IMR-90 (cell line): Measurements from ENCODE around the gene RTN1. TPM values are rescaled to one million over a fixed set of nuclear protein-coding genes. Genes with fewer than 3 reads are reported as not detected.

Experiments
- ATAC-seq: fragments of 200-7000 bp; cut with Tn5 transposase; 2 replicates; pipeline ENCODE4 v1.9.1; 2020; ENCODE audit warnings: low read depth, mild to moderate bottlenecking, moderate library complexity
- BruUV-seq: library from RNA; stranded (reverse); fragments of 400-500 nt; replicated peaks from 2 replicates; lab custom pipeline; 2021; lab: Mats Ljungman, UMichigan
- CTCF ChIA-PET: fragments of 300-600 bp; formaldehyde crosslinking; extraction: SDS; loops from one replicate; lab custom pipeline; 2021; ENCODE audit warnings: antibody characterized with exemption; lab: Yijun Ruan, JAX
- POLR2A ChIA-PET: fragments of 300-600 bp; sonication (Branson Sonifier 250); formaldehyde crosslinking; loops from one replicate; lab custom pipeline; 2022; ENCODE audit warnings: antibody characterized with exemption; ENCODE audit not compliant: unreplicated experiment; lab: Charles Lee
- DNase-seq: peaks from one replicate; pipeline ENCODE4 v3.0.0; 2013
- H2AFZ ChIP-seq: replicated peaks from 2 replicates; pipeline ENCODE3; 2013; ENCODE audit warnings: low read length, mild to moderate bottlenecking; ENCODE audit not compliant: poor library complexity
- H2AK5ac ChIP-seq: 2 replicates; pipeline ENCODE4 v1.6.1; 2013; ENCODE audit warnings: low read depth, low read length, inconsistent platforms
- H2AK9ac ChIP-seq: replicated peaks from 2 replicates; pipeline ENCODE3; 2013; ENCODE audit warnings: mild to moderate bottlenecking, low read depth, low read length, moderate library complexity; ENCODE audit not compliant: poor library complexity
- H2BK120ac ChIP-seq: 2 replicates; pipeline ENCODE4 v1.6.1; 2013; ENCODE audit warnings: low read depth, low read length, inconsistent platforms
- H2BK15ac ChIP-seq: 3 replicates; pipeline ENCODE4 v1.6.1; 2013; ENCODE audit warnings: low read depth, low read length, inconsistent platforms
- H2BK20ac ChIP-seq: 2 replicates; pipeline ENCODE4 v1.6.1; 2013; ENCODE audit warnings: low read depth, mild to moderate bottlenecking, inconsistent platforms, low read length, moderate library complexity
- H2BK5ac ChIP-seq: 2 replicates; pipeline ENCODE4 v1.6.1; 2013; ENCODE audit warnings: mild to moderate bottlenecking, low read depth, low read length, inconsistent platforms; ENCODE audit not compliant: poor library complexity, severe bottlenecking
- H3K14ac ChIP-seq: replicated peaks from 2 replicates; pipeline ENCODE4 v1.6.1; 2013; ENCODE audit warnings: low read depth, low read length, inconsistent platforms
- H3K18ac ChIP-seq: 2 replicates; pipeline ENCODE4 v1.6.1; 2013; ENCODE audit warnings: low read depth, low read length, control low read depth
- H3K23ac ChIP-seq: 2 replicates; pipeline ENCODE4 v1.6.1; 2013; ENCODE audit warnings: low read depth, low read length, inconsistent platforms
- H3K27ac ChIP-seq: 2 replicates; pipeline ENCODE4 v1.5.1; 2013; ENCODE audit warnings: mild to moderate bottlenecking, control low read depth, low read length; ENCODE audit not compliant: insufficient read depth
- H3K27me3 ChIP-seq: 2 replicates; pipeline ENCODE4 v1.6.1; 2013; ENCODE audit warnings: low read length; ENCODE audit not compliant: control insufficient read depth, insufficient read depth
- H3K36me3 ChIP-seq: 2 replicates; pipeline ENCODE4 v1.6.1; 2013; ENCODE audit warnings: low read length, mixed read lengths; ENCODE audit not compliant: control insufficient read depth, insufficient read depth
- H3K4ac ChIP-seq: 2 replicates; pipeline ENCODE4 v1.6.1; 2013; ENCODE audit warnings: low read depth, low read length, inconsistent platforms
- H3K4me1 ChIP-seq: 2 replicates; pipeline ENCODE4 v1.6.1; 2013; ENCODE audit warnings: low read length, mixed read lengths; ENCODE audit not compliant: control insufficient read depth, insufficient read depth
- H3K4me2 ChIP-seq: 2 replicates; pipeline ENCODE4 v1.6.1; 2013; ENCODE audit warnings: low read depth, mild to moderate bottlenecking, control low read depth, low read length, moderate library complexity
- H3K4me3 ChIP-seq: 2 replicates; pipeline ENCODE4 v1.5.1; 2013; ENCODE audit warnings: low read depth, mild to moderate bottlenecking, control low read depth, low read length, moderate library complexity; ENCODE audit not compliant: insufficient read depth
- H3K56ac ChIP-seq: 2 replicates; pipeline ENCODE4 v1.6.1; 2013; ENCODE audit warnings: low read length, inconsistent platforms; ENCODE audit not compliant: insufficient read depth; ENCODE audit errors: extremely low read depth
- H3K79me1 ChIP-seq, 2 experiments: 2 replicates each; pipeline ENCODE4 v1.6.1; 2013; ENCODE audit warnings: low read length in 2 of 2, inconsistent platforms in 1 of 2, low read depth in 1 of 2
- H3K9ac ChIP-seq: 2 replicates; pipeline ENCODE4 v1.6.1; 2013; ENCODE audit warnings: low read depth, low read length, control low read depth
- H3K9me1 ChIP-seq: 2 replicates; pipeline ENCODE4 v1.6.1; 2013; ENCODE audit warnings: low read length, inconsistent platforms; ENCODE audit not compliant: insufficient read depth
- H3K9me3 ChIP-seq: 2 replicates; pipeline ENCODE4 v1.6.1; 2013; ENCODE audit warnings: low read length; ENCODE audit not compliant: control insufficient read depth, insufficient read depth
- H4K20me1 ChIP-seq: 2 replicates; pipeline ENCODE4 v1.6.1; 2013; ENCODE audit warnings: low read length, inconsistent platforms; ENCODE audit not compliant: insufficient read depth
- H4K5ac ChIP-seq: 2 replicates; pipeline ENCODE4 v1.6.1; 2013; ENCODE audit warnings: mild to moderate bottlenecking, low read depth, low read length, control low read depth
- H4K8ac ChIP-seq, 2 experiments: 2 replicates each; pipeline ENCODE4 v1.6.1; 2013; ENCODE audit warnings: low read depth in 2 of 2, low read length in 2 of 2, control low read depth in 1 of 2, inconsistent platforms in 1 of 2
- H4K91ac ChIP-seq: 2 replicates; pipeline ENCODE4 v1.6.1; 2013; ENCODE audit warnings: low read depth, low read length, inconsistent platforms; ENCODE audit not compliant: insufficient read depth
- BHLHE40 ChIP-seq: fragments of 150-350 bp; IDR thresholded peaks from 2 replicates; pipeline ENCODE4 v1.6.1; 2016; ENCODE audit warnings: mild to moderate bottlenecking, low read depth, low read length
- CEBPB ChIP-seq: IDR thresholded peaks from 2 replicates; pipeline ENCODE4 v1.6.1; 2012; ENCODE audit warnings: low read depth, low read length, improper control_type of control experiment
- CHD1 ChIP-seq: IDR thresholded peaks from 2 replicates; pipeline ENCODE4 v1.6.1; 2012; ENCODE audit warnings: low read depth, low read length, improper control_type of control experiment
- FOS ChIP-seq: fragments of 150-350 bp; IDR thresholded peaks from 2 replicates; pipeline ENCODE4 v1.6.1; 2016; ENCODE audit warnings: low read depth, low read length
- MAFK ChIP-seq: IDR thresholded peaks from 2 replicates; pipeline ENCODE4 v1.6.1; 2012; ENCODE audit warnings: low read depth, low read length, improper control_type of control experiment
- MAZ ChIP-seq: IDR thresholded peaks from 2 replicates; pipeline ENCODE4 v1.6.1; 2012; ENCODE audit warnings: low read depth, mild to moderate bottlenecking, low read length, improper control_type of control experiment, moderate library complexity, borderline replicate concordance
- MXI1 ChIP-seq: IDR thresholded peaks from 2 replicates; pipeline ENCODE4 v1.6.1; 2012; ENCODE audit warnings: low read depth, mild to moderate bottlenecking, low read length, moderate library complexity, borderline replicate concordance
- NFE2L2 ChIP-seq: fragments of 150-350 bp; IDR thresholded peaks from 2 replicates; pipeline ENCODE4 v1.6.1; 2016; ENCODE audit warnings: low read depth, mild to moderate bottlenecking, low read length
- POLR2A ChIP-seq: IDR thresholded peaks from 2 replicates; pipeline ENCODE4 v1.6.1; 2012; ENCODE audit warnings: mild to moderate bottlenecking, low read depth, low read length
- RAD21 ChIP-seq: IDR thresholded peaks from 2 replicates; pipeline ENCODE4 v1.6.1; 2012; ENCODE audit warnings: low read length, improper control_type of control experiment
- RCOR1 ChIP-seq: IDR thresholded peaks from 2 replicates; pipeline ENCODE4 v1.6.1; 2012; ENCODE audit warnings: mild to moderate bottlenecking, low read length, improper control_type of control experiment; ENCODE audit not compliant: insufficient replicate concordance
- RFX5 ChIP-seq: IDR thresholded peaks from 2 replicates; pipeline ENCODE4 v1.8.0; 2012; ENCODE audit warnings: low read depth, mild to moderate bottlenecking, low read length, moderate library complexity
- SMC3 ChIP-seq: fragments of 150-350 bp; IDR thresholded peaks from 2 replicates; pipeline ENCODE4 v1.6.1; 2016; ENCODE audit warnings: low read depth, mild to moderate bottlenecking, antibody characterized with exemption, low read length, moderate library complexity
- USF2 ChIP-seq: fragments of 150-350 bp; IDR thresholded peaks from 2 replicates; pipeline ENCODE4 v1.6.1; 2017; ENCODE audit warnings: mild to moderate bottlenecking, antibody characterized with exemption, low read length, low read depth
- WGBS, 2 experiments: methylation state at CpG; one replicate each; pipeline versions ENCODE4 v1.1.5 to v1.1.7; 2013; ENCODE audit warnings: missing lambda C conversion rate in 2 of 2; ENCODE audit not compliant: insufficient read length in 1 of 2; ENCODE audit errors: extremely low coverage in 2 of 2; 5-methylcytosine and 5-hydroxymethylcytosine counted together
- dilution Hi-C: fragments of 300-500 bp; cut with HindIII; formaldehyde crosslinking; loops from one replicate; pipeline ENCODE4 v1.14.3; 2018; ENCODE audit warnings: low sequenced_read_pairs; ENCODE audit not compliant: unreplicated experiment
- in situ Hi-C: fragments of 300-500 bp; cut with MboI; formaldehyde crosslinking; loops from 3 replicates; pipeline ENCODE4 v1.14.3; 2019; ENCODE audit warnings: low sequenced_read_pairs, inconsistent platforms, mixed read lengths
- intact Hi-C: fragments of 100-400 bp; cut with micrococcal nuclease; formaldehyde crosslinking; loops from 2 replicates; pipeline ENCODE4 v1.10.0; 2022
- polyA plus RNA-seq, 3 experiments: library from polyadenylated mRNA; depleted of rRNA; stranded (reverse); fragments of >200 nt; gene quantifications; 2 replicates each; pipeline ENCODE4 v1.2.3, GENCODE V29; 2012; ENCODE audit warnings: low replicate concordance in 1 of 3
- total RNA-seq: library from RNA; depleted of rRNA; stranded (reverse); fragments of >200 nt; gene quantifications from 2 replicates; pipeline ENCODE4 v1.2.3, GENCODE V29; 2012
- TF ChIP-seq, protein P1 (sequence below): conservative IDR thresholded peaks from 2 replicates; pipeline ENCODE4 v1.5.1; 2012; ENCODE audit warnings: mild to moderate bottlenecking, low read depth, low read length, improper control_type of control experiment
- TF ChIP-seq, protein P2 (sequence below): fragments of 150-350 bp; IDR thresholded peaks from 2 replicates; pipeline ENCODE4 v1.6.1; 2016; ENCODE audit warnings: low read depth, mild to moderate bottlenecking, low read length, moderate library complexity, borderline replicate concordance

RTN1 gene
- total and polyA plus RNA-seq, 2 of the 4 experiments (the other 2 are of a cell fraction) = 0.18 to 0.46 TPM

GRCh38 chr14:59803052-59803540, 67.5 kb downstream of the RTN1 start:
- Histone ChIP-seq H2AFZ (no peak overlapping the region), H3K79me1 (no peaks in the 10 kb centered on the region), H3K4ac (no peak overlapping the region), H3K18ac (no peak overlapping the region), H4K20me1 (no peaks in the 10 kb centered on the region), H3K27me3 (no peaks in the 10 kb centered on the region), H3K14ac (no peak overlapping the region), H3K4me1 (no peaks in the 10 kb centered on the region), H3K9me1 (no peaks in the 10 kb centered on the region), H3K4me3 (no peak overlapping the region), H2BK20ac (no peak overlapping the region), H3K56ac (no peak overlapping the region), H2BK15ac (no peak overlapping the region), H2AK5ac (no peak overlapping the region), H4K8ac (no peak overlapping the region), H3K9me3 (no peaks in the 10 kb centered on the region), H4K5ac (no peak overlapping the region), H2BK120ac (no peak overlapping the region), H3K27ac (no peak overlapping the region), H3K9ac (no peak overlapping the region), H3K4me2 (no peak overlapping the region), H2AK9ac (no peak overlapping the region), H3K23ac (no peak overlapping the region), H4K91ac (no peak overlapping the region), H2BK5ac (no peak overlapping the region), H3K36me3 (no peaks in the 10 kb centered on the region)
- intact Hi-C loops (no loop called here), in situ Hi-C loops (no loop called here), dilution Hi-C loops (no loop called here)
- no peak for ATAC-seq
- WGBS, 2 experiments = no CpG with 5 or more reads among the region's 7 CpGs
- POLR2A ChIA-PET = no interaction called here
- no TSS peak for BruUV-seq
- DNase-seq = no peak
- CTCF ChIA-PET = interaction anchor here (0.6 kb wide), 1 partner anchor 37 kb away, joined by 7 read pairs; no protein-coding TSS in a partner anchor
- no peak for TF ChIP-seq RAD21
- no peak for TF ChIP-seq USF2
- no peak for TF ChIP-seq CEBPB
- no peak for TF ChIP-seq MXI1
- no peak for TF ChIP-seq CHD1
- TF ChIP-seq SMC3 = no peak
- TF ChIP-seq NFE2L2 = no peak
- no peak for TF ChIP-seq RCOR1
- TF ChIP-seq, protein P1, sequence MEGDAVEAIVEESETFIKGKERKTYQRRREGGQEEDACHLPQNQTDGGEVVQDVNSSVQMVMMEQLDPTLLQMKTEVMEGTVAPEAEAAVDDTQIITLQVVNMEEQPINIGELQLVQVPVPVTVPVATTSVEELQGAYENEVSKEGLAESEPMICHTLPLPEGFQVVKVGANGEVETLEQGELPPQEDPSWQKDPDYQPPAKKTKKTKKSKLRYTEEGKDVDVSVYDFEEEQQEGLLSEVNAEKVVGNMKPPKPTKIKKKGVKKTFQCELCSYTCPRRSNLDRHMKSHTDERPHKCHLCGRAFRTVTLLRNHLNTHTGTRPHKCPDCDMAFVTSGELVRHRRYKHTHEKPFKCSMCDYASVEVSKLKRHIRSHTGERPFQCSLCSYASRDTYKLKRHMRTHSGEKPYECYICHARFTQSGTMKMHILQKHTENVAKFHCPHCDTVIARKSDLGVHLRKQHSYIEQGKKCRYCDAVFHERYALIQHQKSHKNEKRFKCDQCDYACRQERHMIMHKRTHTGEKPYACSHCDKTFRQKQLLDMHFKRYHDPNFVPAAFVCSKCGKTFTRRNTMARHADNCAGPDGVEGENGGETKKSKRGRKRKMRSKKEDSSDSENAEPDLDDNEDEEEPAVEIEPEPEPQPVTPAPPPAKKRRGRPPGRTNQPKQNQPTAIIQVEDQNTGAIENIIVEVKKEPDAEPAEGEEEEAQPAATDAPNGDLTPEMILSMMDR = no peak
- TF ChIP-seq, protein P2, sequence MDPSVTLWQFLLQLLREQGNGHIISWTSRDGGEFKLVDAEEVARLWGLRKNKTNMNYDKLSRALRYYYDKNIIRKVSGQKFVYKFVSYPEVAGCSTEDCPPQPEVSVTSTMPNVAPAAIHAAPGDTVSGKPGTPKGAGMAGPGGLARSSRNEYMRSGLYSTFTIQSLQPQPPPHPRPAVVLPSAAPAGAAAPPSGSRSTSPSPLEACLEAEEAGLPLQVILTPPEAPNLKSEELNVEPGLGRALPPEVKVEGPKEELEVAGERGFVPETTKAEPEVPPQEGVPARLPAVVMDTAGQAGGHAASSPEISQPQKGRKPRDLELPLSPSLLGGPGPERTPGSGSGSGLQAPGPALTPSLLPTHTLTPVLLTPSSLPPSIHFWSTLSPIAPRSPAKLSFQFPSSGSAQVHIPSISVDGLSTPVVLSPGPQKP = no peak
- TF ChIP-seq POLR2A = no peak
- TF ChIP-seq MAZ = no peak
- TF ChIP-seq MAFK = no peak
- TF ChIP-seq RFX5 = no peak
- TF ChIP-seq BHLHE40 = no peak
- no peak for TF ChIP-seq FOS
